Measurements from ENCODE around the gene NLN.
"Not testable (repeated sequence)": the region's sequence is repeated elsewhere in the genome, so short reads cannot be mapped to it uniquely, and the experiment has no call there.

- TF ChIP-seq, protein P1, sequence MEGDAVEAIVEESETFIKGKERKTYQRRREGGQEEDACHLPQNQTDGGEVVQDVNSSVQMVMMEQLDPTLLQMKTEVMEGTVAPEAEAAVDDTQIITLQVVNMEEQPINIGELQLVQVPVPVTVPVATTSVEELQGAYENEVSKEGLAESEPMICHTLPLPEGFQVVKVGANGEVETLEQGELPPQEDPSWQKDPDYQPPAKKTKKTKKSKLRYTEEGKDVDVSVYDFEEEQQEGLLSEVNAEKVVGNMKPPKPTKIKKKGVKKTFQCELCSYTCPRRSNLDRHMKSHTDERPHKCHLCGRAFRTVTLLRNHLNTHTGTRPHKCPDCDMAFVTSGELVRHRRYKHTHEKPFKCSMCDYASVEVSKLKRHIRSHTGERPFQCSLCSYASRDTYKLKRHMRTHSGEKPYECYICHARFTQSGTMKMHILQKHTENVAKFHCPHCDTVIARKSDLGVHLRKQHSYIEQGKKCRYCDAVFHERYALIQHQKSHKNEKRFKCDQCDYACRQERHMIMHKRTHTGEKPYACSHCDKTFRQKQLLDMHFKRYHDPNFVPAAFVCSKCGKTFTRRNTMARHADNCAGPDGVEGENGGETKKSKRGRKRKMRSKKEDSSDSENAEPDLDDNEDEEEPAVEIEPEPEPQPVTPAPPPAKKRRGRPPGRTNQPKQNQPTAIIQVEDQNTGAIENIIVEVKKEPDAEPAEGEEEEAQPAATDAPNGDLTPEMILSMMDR (IDR thresholded peaks at IDR 0.05): not testable (repeated sequence)
- TF ChIP-seq POLR2AphosphoS5, POLR2A (IDR thresholded peaks at IDR 0.05): not testable (repeated sequence)
Measured at GRCh38 chr5:65807494-65807893, 85.5 kb downstream of the NLN start.
